Transverse colon (tissue), 4 donors: Measurements from ENCODE around the gene CRADD.

Source experiments
- EP300 ChIP-seq: sonication (generic); formaldehyde crosslinking; IDR thresholded peaks from one replicate; pipeline ENCODE4 v1.6.1; 2017; ENCODE audit warnings: antibody characterized with exemption, low read depth
- POLR2A ChIP-seq: fragments of 450-650 bp; IDR thresholded peaks from one replicate; pipeline ENCODE4 v1.6.1; 2016; ENCODE audit warnings: antibody characterized with exemption, mild to moderate bottlenecking, moderate library complexity
- POLR2AphosphoS5 ChIP-seq, 3 donors: sonication (generic); formaldehyde crosslinking; IDR thresholded peaks; one replicate each; pipeline ENCODE4 v1.6.1; 2016; ENCODE audit warnings: antibody characterized with exemption in 3 of 3
- TF ChIP-seq, protein P1 (sequence below), 5 experiments: fragments of 200-600 bp in 3 of 5; fragments of 450-650 bp in 2 of 5; sonication (generic) in 3 of 5; IDR thresholded peaks; 1 replicate in 2 of 5; 2 replicates in 3 of 5; pipeline ENCODE4 v1.5.1; 2016 to 2017; ENCODE audit warnings: antibody characterized with exemption in 5 of 5, inconsistent platforms in 3 of 5, mild to moderate bottlenecking in 2 of 5, moderate library complexity in 1 of 5

GRCh38 chr12:93838193-93838592 lies 161.0 kb downstream of the CRADD start:
- TF ChIP-seq, protein P1, sequence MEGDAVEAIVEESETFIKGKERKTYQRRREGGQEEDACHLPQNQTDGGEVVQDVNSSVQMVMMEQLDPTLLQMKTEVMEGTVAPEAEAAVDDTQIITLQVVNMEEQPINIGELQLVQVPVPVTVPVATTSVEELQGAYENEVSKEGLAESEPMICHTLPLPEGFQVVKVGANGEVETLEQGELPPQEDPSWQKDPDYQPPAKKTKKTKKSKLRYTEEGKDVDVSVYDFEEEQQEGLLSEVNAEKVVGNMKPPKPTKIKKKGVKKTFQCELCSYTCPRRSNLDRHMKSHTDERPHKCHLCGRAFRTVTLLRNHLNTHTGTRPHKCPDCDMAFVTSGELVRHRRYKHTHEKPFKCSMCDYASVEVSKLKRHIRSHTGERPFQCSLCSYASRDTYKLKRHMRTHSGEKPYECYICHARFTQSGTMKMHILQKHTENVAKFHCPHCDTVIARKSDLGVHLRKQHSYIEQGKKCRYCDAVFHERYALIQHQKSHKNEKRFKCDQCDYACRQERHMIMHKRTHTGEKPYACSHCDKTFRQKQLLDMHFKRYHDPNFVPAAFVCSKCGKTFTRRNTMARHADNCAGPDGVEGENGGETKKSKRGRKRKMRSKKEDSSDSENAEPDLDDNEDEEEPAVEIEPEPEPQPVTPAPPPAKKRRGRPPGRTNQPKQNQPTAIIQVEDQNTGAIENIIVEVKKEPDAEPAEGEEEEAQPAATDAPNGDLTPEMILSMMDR (IDR thresholded peaks at IDR 0.05): no peak
- TF ChIP-seq POLR2AphosphoS5 (IDR thresholded peaks at IDR 0.05): no peak
- no peak for TF ChIP-seq POLR2A
- no peak for TF ChIP-seq EP300
